ENCODE data around the gene IGSF11. TPM values are rescaled to one million over a fixed set of nuclear protein-coding genes. Genes with fewer than 3 reads are reported as not detected.

Gene IGSF11
- total RNA-seq, 1 donor from 2014 or later: not detected

DNA sequence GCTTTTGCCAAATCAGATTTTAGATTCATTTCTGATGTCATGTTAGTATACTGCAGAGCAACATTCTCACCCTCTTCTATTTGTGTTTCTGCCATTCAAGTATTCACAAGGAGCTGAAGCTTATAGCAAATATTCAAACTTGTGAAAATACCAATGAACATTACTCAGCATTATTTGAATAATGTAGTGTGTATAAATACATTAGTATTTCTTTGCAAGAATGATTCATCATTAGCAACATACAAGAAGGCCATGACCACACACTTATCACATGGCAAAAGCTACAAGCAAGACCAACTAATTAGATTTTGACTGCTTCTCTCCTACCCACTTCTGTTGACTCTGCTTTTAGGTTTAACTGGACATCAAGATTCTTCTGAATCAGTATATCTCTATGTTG is 124.9 kb downstream of the IGSF11 start:
- Mint-ChIP-seq H3K9me3 (ENCODE audit: unreplicated experiment) (no peaks in the 10 kb centered on the region), H3K4me3 (ENCODE audit: unreplicated experiment) (no peak overlapping the region), H3K27me3 (ENCODE audit: unreplicated experiment) (peaks cover 10% of the 10 kb centered on the region), H3K27ac (ENCODE audit: unreplicated experiment) (no peak overlapping the region), H3K36me3 (ENCODE audit: unreplicated experiment) (no peaks in the 10 kb centered on the region), H3K4me1 (ENCODE audit: unreplicated experiment) (no peaks in the 10 kb centered on the region)
- TF ChIP-seq CTCF (IDR thresholded peaks at IDR 0.05): no peak
- DNase-seq (ENCODE audit: extremely low spot score, unreplicated experiment): no peak

GRCh38 chr3:118907909-118908308 is 126.7 kb downstream of the IGSF11 start:
- Mint-ChIP-seq H3K4me3 (ENCODE audit: unreplicated experiment) (no peak overlapping the region), H3K36me3 (ENCODE audit: unreplicated experiment) (no peaks in the 10 kb centered on the region), H3K27ac (ENCODE audit: unreplicated experiment) (no peak overlapping the region), H3K27me3 (ENCODE audit: unreplicated experiment) (peaks cover 14% of the 10 kb centered on the region), H3K9me3 (ENCODE audit: unreplicated experiment) (no peaks in the 10 kb centered on the region), H3K4me1 (ENCODE audit: unreplicated experiment) (no peaks in the 10 kb centered on the region)
- no peak for DNase-seq (ENCODE audit: extremely low spot score, unreplicated experiment)
- no peak for TF ChIP-seq CTCF (IDR thresholded peaks at IDR 0.05)

- no peak overlapping the region for H3K4me3 Mint-ChIP-seq (ENCODE audit: unreplicated experiment)
- no peaks in the 10 kb centered on the region for H3K36me3 Mint-ChIP-seq (ENCODE audit: unreplicated experiment)
- peaks cover 29% of the 10 kb centered on the region for H3K27me3 Mint-ChIP-seq (ENCODE audit: unreplicated experiment)
- H3K27ac Mint-ChIP-seq (ENCODE audit: unreplicated experiment): no peak overlapping the region
- H3K4me1 Mint-ChIP-seq (ENCODE audit: unreplicated experiment): no peaks in the 10 kb centered on the region
- DNase-seq (ENCODE audit: extremely low spot score, unreplicated experiment): no peak
- no peaks in the 10 kb centered on the region for H3K9me3 Mint-ChIP-seq (ENCODE audit: unreplicated experiment)
- no peak for TF ChIP-seq CTCF (IDR thresholded peaks at IDR 0.05)
These were observed 133.7 kb downstream of the IGSF11 start for GRCh38 chr3:118900737-118901525.

DNA sequence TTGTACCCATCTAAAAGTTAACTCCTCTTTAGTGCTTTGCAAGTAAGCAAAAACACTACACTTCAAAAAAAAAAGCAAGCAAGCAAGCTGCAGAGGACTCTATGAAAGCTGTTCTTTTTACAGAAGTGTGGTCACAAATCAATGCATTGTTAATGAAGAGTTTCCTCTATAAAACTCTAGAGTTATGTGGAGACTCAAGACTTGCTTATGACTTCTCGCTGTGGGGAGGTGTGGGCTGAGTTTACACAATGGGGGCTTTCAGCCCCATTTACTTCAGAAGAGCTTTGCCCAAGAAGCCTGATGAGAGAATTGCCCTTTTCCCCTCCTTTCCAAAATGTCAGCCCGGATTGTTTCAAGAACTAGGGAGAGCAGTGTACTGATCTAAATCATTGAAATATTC is 144.4 kb downstream of the IGSF11 start:
- no peaks in the 10 kb centered on the region for H3K9me3 Mint-ChIP-seq (ENCODE audit: unreplicated experiment)
- no peaks in the 10 kb centered on the region for H3K4me1 Mint-ChIP-seq (ENCODE audit: unreplicated experiment)
- no peaks in the 10 kb centered on the region for H3K36me3 Mint-ChIP-seq (ENCODE audit: unreplicated experiment)
- H3K27me3 Mint-ChIP-seq (ENCODE audit: unreplicated experiment): peaks cover 39% of the 10 kb centered on the region
- TF ChIP-seq CTCF (IDR thresholded peaks at IDR 0.05): no peak
- no peak for DNase-seq (ENCODE audit: extremely low spot score, unreplicated experiment)
- H3K4me3 Mint-ChIP-seq (ENCODE audit: unreplicated experiment): no peak overlapping the region
- no peak overlapping the region for H3K27ac Mint-ChIP-seq (ENCODE audit: unreplicated experiment)

GRCh38 chr3:118889691-118890090 is 145.0 kb downstream of the IGSF11 start:
- Mint-ChIP-seq H3K4me3 (ENCODE audit: unreplicated experiment) (no peak overlapping the region), H3K4me1 (ENCODE audit: unreplicated experiment) (no peaks in the 10 kb centered on the region), H3K27ac (ENCODE audit: unreplicated experiment) (no peak overlapping the region), H3K36me3 (ENCODE audit: unreplicated experiment) (no peaks in the 10 kb centered on the region), H3K9me3 (ENCODE audit: unreplicated experiment) (no peaks in the 10 kb centered on the region), H3K27me3 (ENCODE audit: unreplicated experiment) (peaks cover 41% of the 10 kb centered on the region)
- no peak for DNase-seq (ENCODE audit: extremely low spot score, unreplicated experiment)
- TF ChIP-seq CTCF (IDR thresholded peaks at IDR 0.05): no peak

Measured in osteocyte (in vitro differentiated cells).